ENCODE data around the gene CLEC16A.

Gene CLEC16A

GRCh38 chr16:10918294-10919002, 25.9 kb upstream of the CLEC16A start:
- Histone ChIP-seq H3K27ac (no peak overlapping the region), H3K4me2 (no peak overlapping the region; the same call in 1 of the 2 replicates), H3K9ac (no peak overlapping the region), H3K79me2 (ENCODE audit: insufficient read depth, low read depth) (no peaks in the 10 kb centered on the region), H3K4me3 (IDR thresholded peaks at IDR 0.05; ENCODE audit: insufficient read depth, low read depth, low read length) (no peak overlapping the region), H4K20me1 (ENCODE audit: insufficient read depth) (no peaks in the 10 kb centered on the region), H3K27me3 (ENCODE audit: insufficient read depth, low read depth) (no peaks in the 10 kb centered on the region), H3K4me1 (ENCODE audit: low read depth, poor library complexity, severe bottlenecking) (peaks cover 26% of the 10 kb centered on the region), H3K36me3 (ENCODE audit: insufficient read depth) (no peaks in the 10 kb centered on the region), H2AFZ (ENCODE audit: low read depth) (no peak overlapping the region)
- TF ChIP-seq CTCF (conservative IDR thresholded peaks at IDR 0.05; ENCODE audit: low read depth, low read length), result peak; percentile 97

- H3K9ac ChIP-seq, result no peak overlapping the region
- H3K4me2 ChIP-seq, result no peak overlapping the region; the same call in 1 of the 2 replicates
- H3K27ac ChIP-seq, result no peak overlapping the region
- H3K79me2 ChIP-seq (ENCODE audit: insufficient read depth, low read depth), result no peaks in the 10 kb centered on the region
- H3K4me3 ChIP-seq (IDR thresholded peaks at IDR 0.05; ENCODE audit: insufficient read depth, low read depth, low read length), result no peak overlapping the region
- no peaks in the 10 kb centered on the region for H3K27me3 ChIP-seq (ENCODE audit: insufficient read depth, low read depth)
- no peak overlapping the region for H2AFZ ChIP-seq (ENCODE audit: low read depth)
- H3K36me3 ChIP-seq (ENCODE audit: insufficient read depth), result no peaks in the 10 kb centered on the region
- H4K20me1 ChIP-seq (ENCODE audit: insufficient read depth), result no peaks in the 10 kb centered on the region
- peak; percentile 7; the same call in 1 of the 2 replicates for TF ChIP-seq CTCF (conservative IDR thresholded peaks at IDR 0.05; ENCODE audit: low read depth, low read length)
- peaks cover 26% of the 10 kb centered on the region for H3K4me1 ChIP-seq (ENCODE audit: low read depth, poor library complexity, severe bottlenecking)
Observed at GRCh38 chr16:10919003-10919351, 25.4 kb upstream of the CLEC16A start.

- TF ChIP-seq CTCF (conservative IDR thresholded peaks at IDR 0.05; ENCODE audit: low read depth, low read length), result no peak
- no peaks in the 10 kb centered on the region for H4K20me1 ChIP-seq (ENCODE audit: insufficient read depth)
- H3K27ac ChIP-seq, result no peak overlapping the region
Observed at GRCh38 chr16:10920726-10921427, 23.5 kb upstream of the CLEC16A start.

GRCh38 chr16:10921536-10922327, 22.6 kb upstream of the CLEC16A start:
- Histone ChIP-seq H3K27me3 (ENCODE audit: insufficient read depth, low read depth) (no peaks in the 10 kb centered on the region), H3K4me2 (no peak overlapping the region), H3K4me3 (IDR thresholded peaks at IDR 0.05; ENCODE audit: insufficient read depth, low read depth, low read length) (no peak overlapping the region), H3K9ac (no peak overlapping the region), H3K27ac (no peak overlapping the region), H3K79me2 (ENCODE audit: insufficient read depth, low read depth) (no peaks in the 10 kb centered on the region), H4K20me1 (ENCODE audit: insufficient read depth) (no peaks in the 10 kb centered on the region), H3K4me1 (ENCODE audit: low read depth, poor library complexity, severe bottlenecking) (peaks cover 14% of the 10 kb centered on the region), H2AFZ (ENCODE audit: low read depth) (no peak overlapping the region), H3K36me3 (ENCODE audit: insufficient read depth) (no peaks in the 10 kb centered on the region)
- no peak for TF ChIP-seq CTCF (conservative IDR thresholded peaks at IDR 0.05; ENCODE audit: low read depth, low read length)

More at GRCh38 chr16:10920726-10921427, 23.5 kb upstream of the CLEC16A start:
- Histone ChIP-seq H3K79me2 (ENCODE audit: insufficient read depth, low read depth) (no peaks in the 10 kb centered on the region), H3K9ac (no peak overlapping the region), H2AFZ (ENCODE audit: low read depth) (no peak overlapping the region), H3K4me3 (IDR thresholded peaks at IDR 0.05; ENCODE audit: insufficient read depth, low read depth, low read length) (no peak overlapping the region), H3K4me1 (ENCODE audit: low read depth, poor library complexity, severe bottlenecking) (peaks cover 16% of the 10 kb centered on the region), H3K27me3 (ENCODE audit: insufficient read depth, low read depth) (no peaks in the 10 kb centered on the region), H3K4me2 (no peak overlapping the region), H3K36me3 (ENCODE audit: insufficient read depth) (no peaks in the 10 kb centered on the region)
